Left ventricle myocardium inferior (tissue), 1 donor: ENCODE measurements around the gene PTGFR. TPM values are rescaled to one million over a fixed set of nuclear protein-coding genes. Genes with fewer than 3 reads are reported as not detected.

ENCODE experiments used
- DNase-seq: peaks from one replicate; pipeline ENCODE4 v3.0.0-alpha.2; 2020
- H3K27ac ChIP-seq: fragments of 200-600 bp; replicated peaks from 2 replicates; pipeline ENCODE4 v1.8.0; 2021
- H3K27me3 ChIP-seq: fragments of 200-600 bp; 2 replicates; pipeline ENCODE4 v1.8.0; 2021; ENCODE audit warnings: low read depth
- H3K36me3 ChIP-seq: fragments of 200-600 bp; 2 replicates; pipeline ENCODE4 v1.8.0; 2021
- H3K4me1 ChIP-seq: fragments of 200-600 bp; 2 replicates; pipeline ENCODE4 v1.8.0; 2021
- H3K4me3 ChIP-seq: fragments of 200-600 bp; 2 replicates; pipeline ENCODE4 v1.8.0; 2021; ENCODE audit warnings: mild to moderate bottlenecking, moderate library complexity
- H3K9me3 ChIP-seq: fragments of 200-600 bp; replicated peaks from 2 replicates; pipeline ENCODE4 v1.8.0; 2021
- intact Hi-C: fragments of 100-400 bp; cut with micrococcal nuclease; formaldehyde crosslinking; loops from one replicate; pipeline ENCODE4 v1.11.0; 2022
- total RNA-seq: library from RNA; stranded (reverse); fragmentation: NEBNext Ultra II Directional; extraction: Animal tissue kit (Norgen Biotek cat#: 25700); gene quantifications from one replicate; pipeline ENCODE4 v1.2.1, GENCODE V29; 2021
- TF ChIP-seq, protein P1 (sequence below): fragments of 200-600 bp; IDR thresholded peaks from 2 replicates; pipeline ENCODE4 v1.8.0; 2021; ENCODE audit warnings: antibody characterized with exemption, mild to moderate bottlenecking, borderline replicate concordance
- donor health status: DM: no; HTN: yes; CAD: no; lungs with severe emphysema.

Gene PTGFR
- total RNA-seq, 1 donor from 2014 or later: 0.44 TPM

DNA sequence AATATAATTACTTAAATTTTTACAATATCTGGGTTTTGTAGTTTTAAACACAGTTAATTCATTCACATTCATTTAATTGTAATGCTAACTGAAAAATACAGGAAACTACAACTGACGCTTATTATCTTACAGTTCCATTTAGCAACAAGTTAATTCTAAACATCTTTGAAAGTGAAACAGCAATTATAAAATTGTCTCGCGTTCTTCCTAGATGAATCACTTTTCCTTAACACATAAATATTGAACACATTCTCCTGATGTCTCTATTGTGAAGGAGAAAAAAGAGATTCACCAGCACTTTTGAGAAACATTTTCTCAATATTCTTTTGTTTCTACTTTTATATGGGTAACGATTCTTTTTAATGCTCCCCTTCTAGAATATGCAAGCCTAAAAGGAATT is 6.4 kb downstream of the PTGFR start:
- Histone ChIP-seq H3K4me3 (no peak overlapping the region), H3K27me3 (peaks cover 20% of the 10 kb centered on the region), H3K9me3 (no peaks in the 10 kb centered on the region), H3K27ac (no peak overlapping the region), H3K4me1 (no peaks in the 10 kb centered on the region), H3K36me3 (no peaks in the 10 kb centered on the region)
- intact Hi-C loops: no loop called here
- TF ChIP-seq, protein P1, sequence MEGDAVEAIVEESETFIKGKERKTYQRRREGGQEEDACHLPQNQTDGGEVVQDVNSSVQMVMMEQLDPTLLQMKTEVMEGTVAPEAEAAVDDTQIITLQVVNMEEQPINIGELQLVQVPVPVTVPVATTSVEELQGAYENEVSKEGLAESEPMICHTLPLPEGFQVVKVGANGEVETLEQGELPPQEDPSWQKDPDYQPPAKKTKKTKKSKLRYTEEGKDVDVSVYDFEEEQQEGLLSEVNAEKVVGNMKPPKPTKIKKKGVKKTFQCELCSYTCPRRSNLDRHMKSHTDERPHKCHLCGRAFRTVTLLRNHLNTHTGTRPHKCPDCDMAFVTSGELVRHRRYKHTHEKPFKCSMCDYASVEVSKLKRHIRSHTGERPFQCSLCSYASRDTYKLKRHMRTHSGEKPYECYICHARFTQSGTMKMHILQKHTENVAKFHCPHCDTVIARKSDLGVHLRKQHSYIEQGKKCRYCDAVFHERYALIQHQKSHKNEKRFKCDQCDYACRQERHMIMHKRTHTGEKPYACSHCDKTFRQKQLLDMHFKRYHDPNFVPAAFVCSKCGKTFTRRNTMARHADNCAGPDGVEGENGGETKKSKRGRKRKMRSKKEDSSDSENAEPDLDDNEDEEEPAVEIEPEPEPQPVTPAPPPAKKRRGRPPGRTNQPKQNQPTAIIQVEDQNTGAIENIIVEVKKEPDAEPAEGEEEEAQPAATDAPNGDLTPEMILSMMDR: no peak
- DNase-seq: no peak

DNA sequence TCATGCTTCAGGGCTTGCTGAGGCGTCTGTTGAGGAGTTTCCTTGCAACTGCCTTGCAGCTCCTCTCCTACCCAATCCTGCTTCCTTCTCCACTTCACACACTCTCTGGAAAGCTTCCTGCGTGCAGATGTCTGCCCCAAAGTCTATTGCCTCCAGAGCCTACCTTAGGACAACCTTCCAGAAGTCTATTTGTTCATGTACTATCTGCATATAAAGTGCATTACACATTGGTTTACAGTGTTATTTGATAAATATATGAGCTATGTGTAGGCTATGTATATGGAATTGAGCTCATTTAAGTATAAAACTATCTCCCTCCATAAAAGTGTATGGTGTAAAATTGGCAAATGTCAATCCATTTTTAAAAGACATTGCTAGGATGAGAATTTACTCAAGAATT is 9.8 kb downstream of the PTGFR start:
- intact Hi-C loops: no loop called here
- H3K27me3 ChIP-seq: peaks cover 4% of the 10 kb centered on the region

DNA sequence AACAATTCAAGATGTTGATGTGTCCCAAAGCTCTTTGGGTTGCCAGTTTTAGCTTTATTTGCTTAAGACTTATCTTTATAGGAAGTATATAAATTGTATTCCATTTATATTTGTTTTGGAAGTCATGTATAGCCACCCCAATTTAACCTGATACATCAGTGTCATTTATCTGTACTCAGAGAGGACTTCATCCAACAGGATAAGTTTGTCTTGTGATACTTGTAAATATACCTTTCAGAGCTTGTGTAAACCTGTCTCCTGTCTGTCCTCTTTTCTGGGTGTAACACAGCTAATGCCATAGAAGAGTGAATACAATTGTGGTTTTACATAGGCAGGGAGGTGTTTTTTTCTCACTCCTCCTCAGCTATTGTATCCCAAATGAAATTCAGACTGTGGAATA is 10.4 kb downstream of the PTGFR start:
- H3K27me3 ChIP-seq: peaks cover 4% of the 10 kb centered on the region
- H3K36me3 ChIP-seq: no peaks in the 10 kb centered on the region
- H3K4me3 ChIP-seq: no peak overlapping the region
- H3K9me3 ChIP-seq: no peaks in the 10 kb centered on the region
- DNase-seq: no peak
- intact Hi-C loops: no loop called here
- TF ChIP-seq, protein P1: no peak
- H3K27ac ChIP-seq: no peak overlapping the region
- H3K4me1 ChIP-seq: no peaks in the 10 kb centered on the region

More for the DNA sequence above, 9.8 kb downstream of the PTGFR start:
- H3K4me3 ChIP-seq: no peak overlapping the region
- H3K27ac ChIP-seq: no peak overlapping the region
- no peaks in the 10 kb centered on the region for H3K4me1 ChIP-seq
- TF ChIP-seq, protein P1: no peak
- no peak for DNase-seq
- H3K9me3 ChIP-seq: no peaks in the 10 kb centered on the region
- no peaks in the 10 kb centered on the region for H3K36me3 ChIP-seq

DNA sequence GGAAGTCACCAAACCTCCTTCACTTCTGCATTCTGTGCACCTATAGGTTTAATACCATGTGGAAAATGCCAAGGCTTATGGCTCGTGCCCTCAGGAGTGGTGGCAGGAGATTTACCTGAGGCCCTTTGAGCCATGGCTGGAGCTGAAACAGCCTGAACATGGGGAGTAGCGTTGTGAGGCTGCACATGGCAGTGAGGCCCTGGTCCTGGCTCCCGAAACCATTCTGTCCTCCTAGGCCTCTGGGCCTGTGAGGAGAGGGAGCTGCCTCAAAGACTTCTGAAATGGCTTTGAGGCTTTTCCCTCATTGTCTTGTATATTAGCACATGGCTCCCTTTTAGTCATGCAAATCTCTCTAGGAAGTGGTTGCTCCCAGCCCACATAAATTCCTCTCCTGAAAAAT is 20.6 kb downstream of the PTGFR start:
- intact Hi-C loops: no loop called here
- H3K27me3 ChIP-seq: no peaks in the 10 kb centered on the region

DNA sequence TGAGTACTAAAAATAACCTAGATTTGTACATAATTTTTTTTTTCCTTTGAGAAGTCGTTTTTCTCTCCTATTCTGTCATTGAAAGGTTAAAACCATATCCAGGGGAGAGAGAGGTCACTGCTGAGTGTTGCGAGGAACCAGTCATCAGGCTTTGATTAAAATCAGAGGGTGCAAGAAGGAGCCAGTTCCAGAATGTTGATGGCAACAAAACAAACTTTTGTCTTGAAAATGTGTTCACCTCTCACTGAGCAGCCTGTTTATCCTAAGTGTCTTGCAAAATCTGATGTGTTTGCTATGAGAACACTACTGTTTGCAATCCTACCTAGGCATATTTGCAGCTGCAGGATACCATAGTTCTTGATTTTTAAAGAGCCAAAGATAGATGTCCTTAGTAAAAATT is 25.9 kb downstream of the PTGFR start:
- no peak overlapping the region for H3K4me3 ChIP-seq
- H3K36me3 ChIP-seq: no peaks in the 10 kb centered on the region
- DNase-seq: no peak
- H3K27ac ChIP-seq: no peak overlapping the region
- H3K27me3 ChIP-seq: no peaks in the 10 kb centered on the region
- intact Hi-C loops: no loop called here
- H3K9me3 ChIP-seq: peaks cover 15% of the 10 kb centered on the region
- H3K4me1 ChIP-seq: no peaks in the 10 kb centered on the region
- TF ChIP-seq, protein P1: no peak

More for the DNA sequence above, 20.6 kb downstream of the PTGFR start:
- no peak overlapping the region for H3K4me3 ChIP-seq
- no peak for DNase-seq
- H3K27ac ChIP-seq: no peak overlapping the region
- peaks cover 27% of the 10 kb centered on the region for H3K9me3 ChIP-seq
- no peaks in the 10 kb centered on the region for H3K36me3 ChIP-seq
- TF ChIP-seq, protein P1: no peak
- H3K4me1 ChIP-seq: no peaks in the 10 kb centered on the region

DNA sequence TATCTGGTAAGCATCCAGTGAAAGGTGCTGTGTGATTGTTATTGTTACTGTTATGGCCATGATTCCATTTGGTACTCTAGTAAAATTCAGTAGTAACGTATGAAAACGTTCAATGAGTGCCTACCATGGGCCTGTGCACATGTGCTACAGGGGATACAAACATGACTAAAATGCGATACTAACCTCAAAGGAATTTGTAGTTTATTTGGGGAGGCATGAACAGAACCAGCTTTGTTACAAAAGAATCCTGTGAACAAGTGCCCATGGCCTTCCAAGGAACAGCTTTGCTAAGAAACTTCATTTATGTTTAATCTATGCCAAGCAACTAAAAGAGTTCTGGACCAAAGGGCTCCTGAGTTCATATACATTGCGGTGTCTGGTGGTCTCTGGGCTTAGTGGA is 28.7 kb downstream of the PTGFR start:
- Histone ChIP-seq H3K4me3 (no peak overlapping the region), H3K27ac (no peak overlapping the region), H3K4me1 (no peaks in the 10 kb centered on the region), H3K9me3 (no peaks in the 10 kb centered on the region), H3K27me3 (no peaks in the 10 kb centered on the region), H3K36me3 (no peaks in the 10 kb centered on the region)
- intact Hi-C loops: no loop called here
- DNase-seq: no peak
- TF ChIP-seq, protein P1: no peak
